Brain pericyte (primary cell): ENCODE data around the gene SKI.

Experiments
- DNase-seq: peaks from one replicate; pipeline ENCODE4 v3.0.0-alpha.2; 2012; ENCODE audit warnings: low read depth, low spot score

The SKI gene

GRCh38 chr1:2352341-2352896 is 124.3 kb downstream of the SKI start:
- DNase-seq, result no peak

DNA sequence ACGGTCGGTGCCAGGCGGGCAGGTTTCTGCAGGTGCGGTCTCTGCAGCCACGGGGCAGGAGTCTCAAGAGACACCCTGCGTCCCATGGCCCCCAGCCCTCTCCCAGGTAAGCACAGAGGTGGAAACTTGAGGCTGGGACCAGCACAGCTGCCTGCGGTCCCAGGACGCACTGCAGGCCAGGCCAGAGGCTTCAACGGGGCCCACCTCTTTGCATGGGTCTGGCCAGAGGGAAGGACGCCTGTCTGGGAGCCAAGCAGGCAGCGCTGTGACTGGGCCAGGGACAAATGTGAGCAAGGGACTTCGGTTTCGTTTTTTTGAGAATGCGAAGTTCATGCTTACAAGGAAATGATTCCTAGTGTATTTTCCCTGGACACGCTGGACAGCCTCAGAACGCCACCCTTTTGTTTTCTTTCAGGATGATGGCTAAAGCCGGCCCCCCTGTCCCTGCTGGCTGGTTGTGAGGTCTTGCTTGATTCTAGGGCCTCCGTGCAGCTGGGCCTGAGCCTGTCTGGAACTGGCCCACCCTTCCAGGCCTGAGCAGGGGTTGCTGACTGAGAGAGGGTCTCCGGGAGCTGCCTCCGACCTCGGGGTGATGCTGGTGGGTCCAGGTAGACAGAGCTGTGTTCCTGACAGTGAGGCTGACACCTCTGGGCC is 124.9 kb downstream of the SKI start:
- no peak for DNase-seq

GRCh38 chr1:2353551-2354438 is 125.7 kb downstream of the SKI start:
- no peak for DNase-seq

- no peak for DNase-seq
Observed at GRCh38 chr1:2354511-2355372, 126.6 kb downstream of the SKI start.

DNA sequence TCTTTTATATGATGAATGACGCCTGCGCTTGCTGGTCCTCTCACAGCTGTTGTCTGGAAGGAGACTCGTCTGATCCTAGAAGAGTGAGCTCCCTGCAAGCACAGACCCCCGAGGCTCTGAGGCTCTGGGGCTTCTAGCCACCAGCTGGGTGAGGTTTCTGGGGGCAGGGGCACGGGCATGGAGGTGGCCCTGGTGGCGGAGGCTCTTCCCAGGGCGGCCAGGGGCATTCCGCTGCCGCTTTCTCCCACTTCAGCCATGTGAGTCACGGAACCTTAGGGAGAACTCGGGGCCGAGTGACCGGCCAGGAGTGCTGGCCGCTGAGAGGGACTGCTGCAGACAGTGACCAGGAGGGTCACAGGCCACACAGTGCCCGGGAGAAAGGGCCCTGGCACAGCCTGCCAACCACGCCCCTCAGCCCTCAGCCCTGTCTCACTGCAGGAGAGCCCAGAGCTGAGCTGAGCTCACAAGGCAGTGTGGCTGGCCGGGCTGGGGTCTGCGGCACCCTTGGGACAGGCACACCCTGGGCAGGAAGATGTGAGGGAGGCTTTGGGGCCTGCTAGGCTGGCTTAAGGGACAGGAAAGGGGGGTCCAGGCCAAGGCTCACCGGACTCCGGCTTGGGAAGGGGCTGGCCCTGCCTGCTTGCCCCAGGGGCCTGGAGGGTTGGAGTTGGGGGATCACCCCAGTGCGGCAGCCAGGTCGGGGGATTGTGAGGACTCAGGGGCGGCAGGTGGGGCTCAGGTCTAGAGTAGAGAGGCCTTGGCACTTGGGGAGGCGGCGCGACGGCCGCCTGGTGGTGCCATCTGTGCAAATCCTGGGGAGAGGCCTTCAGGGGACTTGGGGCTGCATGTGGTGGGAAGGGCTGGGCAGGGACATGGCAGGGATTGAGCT is 127.5 kb downstream of the SKI start:
- no peak for DNase-seq

- no peak for DNase-seq
Observed at GRCh38 chr1:2356401-2356800, 128.3 kb downstream of the SKI start.

- no peak for DNase-seq
Observed at GRCh38 chr1:2356911-2357845, 129.1 kb downstream of the SKI start.

- no peak for DNase-seq
Observed at GRCh38 chr1:2358072-2358471, 130.0 kb downstream of the SKI start.

GRCh38 chr1:2358651-2359640 is 130.8 kb downstream of the SKI start:
- no peak for DNase-seq
